ENCODE data around the gene BICD1. TPM values are rescaled to one million over a fixed set of nuclear protein-coding genes. Genes with fewer than 3 reads are reported as not detected.

BICD1 gene
- total RNA-seq, 1 donor from 2014 or later: 38.6 TPM

DNA sequence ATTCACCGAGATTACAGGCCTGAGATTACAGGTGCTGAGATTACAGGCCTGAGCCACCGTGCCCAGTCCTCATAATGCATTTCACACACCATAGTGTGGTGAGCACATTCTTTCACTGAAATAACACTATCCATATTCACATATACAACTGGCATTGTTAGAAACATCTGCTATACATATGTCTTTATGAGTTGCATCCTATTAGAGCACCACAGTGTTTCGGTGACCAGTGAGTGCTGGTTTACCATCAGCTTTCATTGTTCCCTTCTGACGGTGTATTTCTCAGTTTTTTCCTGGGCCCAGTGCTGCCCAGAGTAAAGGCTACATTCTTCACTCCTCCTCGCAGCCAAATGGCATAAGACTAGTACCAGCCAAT, 196.5 kb downstream of the BICD1 start:
- Mint-ChIP-seq H3K36me3 (peaks cover 17% of the 10 kb centered on the region), H3K27ac (no peak overlapping the region), H3K4me3 (no peak overlapping the region), H3K27me3 (ENCODE audit: low read depth) (no peaks in the 10 kb centered on the region), H3K9me3 (no peaks in the 10 kb centered on the region), H3K4me1 (peaks cover 10% of the 10 kb centered on the region)
- DNase-seq (ENCODE audit: low spot score in 2 of 2, unreplicated experiment in 2 of 2): no peak
- no peak for TF ChIP-seq CTCF (IDR thresholded peaks at IDR 0.05; ENCODE audit: unreplicated experiment)

GRCh38 chr12:32305163-32305562, 198.5 kb downstream of the BICD1 start:
- DNase-seq (ENCODE audit: low spot score in 2 of 2, unreplicated experiment in 2 of 2): no peak

DNA sequence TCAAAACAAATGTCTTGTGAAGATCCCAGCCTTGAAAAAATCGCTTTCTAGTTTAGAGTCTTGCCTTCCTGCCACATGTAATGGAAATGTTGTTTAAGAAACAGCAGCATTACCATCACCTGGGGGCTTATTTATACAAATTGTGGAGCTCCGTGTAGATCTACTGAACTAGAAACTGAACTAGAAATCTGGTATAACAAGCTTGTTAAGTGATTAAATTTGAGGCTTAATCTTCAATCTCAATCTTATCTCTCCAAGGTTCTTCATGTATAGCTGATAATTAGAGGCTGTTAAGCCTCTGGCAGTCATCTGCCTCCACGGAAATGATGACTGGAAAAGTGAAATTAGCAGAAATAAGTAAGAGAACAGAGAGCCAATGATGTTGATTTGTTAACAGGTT, 200.7 kb downstream of the BICD1 start:
- H3K9me3 Mint-ChIP-seq: no peaks in the 10 kb centered on the region
- H3K4me1 Mint-ChIP-seq: peaks cover 44% of the 10 kb centered on the region
- DNase-seq (ENCODE audit: low spot score in 2 of 2, unreplicated experiment in 2 of 2): no peak
- H3K36me3 Mint-ChIP-seq: peaks cover 11% of the 10 kb centered on the region
- no peaks in the 10 kb centered on the region for H3K27me3 Mint-ChIP-seq (ENCODE audit: low read depth)
- no peak overlapping the region for H3K27ac Mint-ChIP-seq
- no peak overlapping the region for H3K4me3 Mint-ChIP-seq
- no peak for TF ChIP-seq CTCF (IDR thresholded peaks at IDR 0.05; ENCODE audit: unreplicated experiment)

More at GRCh38 chr12:32305163-32305562, 198.5 kb downstream of the BICD1 start:
- H3K4me3 Mint-ChIP-seq: no peak overlapping the region
- TF ChIP-seq CTCF (IDR thresholded peaks at IDR 0.05; ENCODE audit: unreplicated experiment): no peak
- no peaks in the 10 kb centered on the region for H3K9me3 Mint-ChIP-seq
- peaks cover 22% of the 10 kb centered on the region for H3K4me1 Mint-ChIP-seq
- peaks cover 17% of the 10 kb centered on the region for H3K36me3 Mint-ChIP-seq
- no peak overlapping the region for H3K27ac Mint-ChIP-seq
- H3K27me3 Mint-ChIP-seq (ENCODE audit: low read depth): no peaks in the 10 kb centered on the region

DNA sequence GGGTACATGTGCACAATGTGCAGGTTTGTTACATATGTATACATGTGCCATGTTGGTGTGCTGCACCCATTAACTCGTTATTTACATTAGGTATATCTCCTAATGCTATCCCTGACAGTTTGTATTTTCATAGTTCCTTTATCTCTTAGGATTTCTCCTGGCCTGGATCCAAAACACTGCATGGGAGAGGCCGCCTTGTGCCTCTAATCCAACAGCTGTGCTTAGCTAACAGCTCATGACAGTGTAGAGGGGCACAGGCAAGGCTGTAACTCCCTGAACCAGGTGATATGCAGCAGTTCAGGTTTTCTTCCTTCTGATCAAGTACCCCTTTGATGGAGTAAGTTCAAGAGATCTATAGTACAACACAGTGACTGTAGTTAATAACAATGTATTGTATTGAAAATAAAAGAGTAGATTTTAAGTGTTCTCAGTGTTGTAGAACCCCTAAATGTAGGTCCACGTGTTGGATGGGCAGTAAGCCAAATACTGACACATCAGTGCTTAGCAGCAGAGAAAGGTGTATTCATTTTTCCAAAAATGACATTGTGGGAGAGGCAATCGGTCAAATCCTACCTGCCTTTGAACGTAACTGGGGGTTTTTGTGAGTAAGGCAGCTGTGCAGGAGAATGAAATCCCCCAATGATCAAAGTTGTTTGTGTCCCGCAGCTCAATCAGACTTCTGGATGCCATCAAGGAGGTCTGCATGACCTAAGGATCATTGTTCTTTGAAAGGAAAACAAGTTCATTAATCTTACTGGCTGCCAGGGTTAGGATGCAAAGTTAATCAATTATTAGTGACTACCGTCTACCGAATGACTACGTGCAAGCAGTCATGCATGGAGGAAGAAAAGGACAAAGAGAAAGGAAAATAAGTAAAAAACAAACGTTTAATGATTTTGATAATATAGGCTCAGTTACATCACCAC, 203.4 kb downstream of the BICD1 start:
- Mint-ChIP-seq H3K27ac (peak overlapping the region; percentile 80), H3K9me3 (no peaks in the 10 kb centered on the region), H3K4me1 (peaks cover 55% of the 10 kb centered on the region), H3K36me3 (peaks cover 9% of the 10 kb centered on the region), H3K4me3 (no peak overlapping the region), H3K27me3 (ENCODE audit: low read depth) (no peaks in the 10 kb centered on the region)
- TF ChIP-seq CTCF (IDR thresholded peaks at IDR 0.05; ENCODE audit: unreplicated experiment): no peak
- DNase-seq (ENCODE audit: low spot score in 2 of 2, unreplicated experiment in 2 of 2): no peak

- peak; percentile 51 for TF ChIP-seq CTCF (IDR thresholded peaks at IDR 0.05; ENCODE audit: unreplicated experiment)
- H3K9me3 Mint-ChIP-seq: no peaks in the 10 kb centered on the region
- peaks cover 4% of the 10 kb centered on the region for H3K36me3 Mint-ChIP-seq
- H3K27ac Mint-ChIP-seq: peak overlapping the region; percentile 84
- no peak for DNase-seq (ENCODE audit: low spot score in 2 of 2, unreplicated experiment in 2 of 2)
- peak overlapping the region; percentile 24 for H3K4me3 Mint-ChIP-seq
- H3K4me1 Mint-ChIP-seq: peaks cover 55% of the 10 kb centered on the region
- H3K27me3 Mint-ChIP-seq (ENCODE audit: low read depth): no peaks in the 10 kb centered on the region
Measured at GRCh38 chr12:32312049-32312670, 205.5 kb downstream of the BICD1 start.
